ENCODE data around the gene TMEM17. TPM values are rescaled to one million over a fixed set of nuclear protein-coding genes. Genes with fewer than 3 reads are reported as not detected.
A peak's percentile ranks its signal among the peaks of the same experiment; 100 is the strongest.

Gene TMEM17
- total and polyA plus RNA-seq, 2 of the 13 experiments (the other 11 are each of a cell fraction or from before 2014, with no cell fraction given), result 0.22 to 0.50 TPM

GRCh38 chr2:62461017-62461553 is 44.9 kb downstream of the TMEM17 start (continued):
- TF ChIP-seq HBP1 (CRISPR knock-in tag; IDR thresholded peaks at IDR 0.05; ENCODE audit: low read depth), result 0 out of 2 replicates have a peak, but pooled peaks have one; percentile 26

- CTCF ChIA-PET (ENCODE audit: low intra/inter-chr PET ratio, low total read pairs), result no interaction called here
- Histone ChIP-seq H3K4me1 (ENCODE audit: insufficient read depth, low read length) (peaks cover 91% of the 10 kb centered on the region), H3K27me3 (ENCODE audit: control insufficient read depth in 1 of 2, insufficient read depth in 2 of 2, low read length in 2 of 2) (no peaks in the 10 kb centered on the region), H3K9ac (ENCODE audit: insufficient read depth, low read depth, low read length) (no peak overlapping the region), H2AFZ (ENCODE audit: low read length) (no peak overlapping the region), H3K79me2 (ENCODE audit: insufficient read depth, low read length) (no peaks in the 10 kb centered on the region), H4K20me1 (ENCODE audit: insufficient read depth, low read length) (no peaks in the 10 kb centered on the region), H3K27ac (ENCODE audit: extremely low read length, insufficient read depth, low read length) (no peak overlapping the region), H3K4me3 (replicated peaks in 1 of 3; ENCODE audit: insufficient read depth in 1 of 3, low read depth in 2 of 3, low read length in 3 of 3) (no peak overlapping the region), H3K4me2 (ENCODE audit: low read depth, low read length) (no peak overlapping the region), H3K9me3 (ENCODE audit: low read length) (no peaks in the 10 kb centered on the region), H3K36me3 (replicated peaks in 1 of 2; ENCODE audit: control insufficient read depth in 1 of 2, insufficient read depth in 2 of 2, low read length in 2 of 2) (no peaks in the 10 kb centered on the region)
- no peak for FAIRE-seq
- POLR2A ChIA-PET, result no interaction called here
- in situ Hi-C loops (cut with HindIII; ENCODE audit: extremely low pct_ligation_motif_present, low pct_unique_long_range_greater_than_20kb) (no loop called here), intact Hi-C loops (cut with micrococcal nuclease; ENCODE audit: unreplicated experiment) (no loop called here)
- BruUV-seq (replicated peaks), result no TSS peak
- 90% methylated on average over 5 of the region's 5 CpGs for WGBS (ENCODE audit: low lambda C conversion rate)
- TF ChIP-seq ZNF629 (CRISPR knock-in tag; conservative IDR thresholded peaks at IDR 0.05), result peak; percentile 41; the same call in 1 of the 2 replicates
- TF ChIP-seq ZNF12 (CRISPR knock-in tag; IDR thresholded peaks at IDR 0.05), result no peak
- no peak for DNase-seq (ENCODE audit: low spot score)
- ATAC-seq, result no peak
Observed at GRCh38 chr2:62460175-62460574, 45.8 kb downstream of the TMEM17 start.

- Histone ChIP-seq H3K4me3 (replicated peaks in 1 of 3; ENCODE audit: insufficient read depth in 1 of 3, low read depth in 2 of 3, low read length in 3 of 3) (no peak overlapping the region), H3K79me2 (ENCODE audit: insufficient read depth, low read length) (no peaks in the 10 kb centered on the region), H4K20me1 (ENCODE audit: insufficient read depth, low read length) (no peaks in the 10 kb centered on the region), H3K4me1 (ENCODE audit: insufficient read depth, low read length) (peaks cover 86% of the 10 kb centered on the region), H3K9ac (ENCODE audit: insufficient read depth, low read depth, low read length) (no peak overlapping the region), H2AFZ (ENCODE audit: low read length) (no peak overlapping the region), H3K4me2 (ENCODE audit: low read depth, low read length) (no peak overlapping the region), H3K27me3 (ENCODE audit: control insufficient read depth in 1 of 2, insufficient read depth in 2 of 2, low read length in 2 of 2) (no peaks in the 10 kb centered on the region), H3K36me3 (replicated peaks in 1 of 2; ENCODE audit: control insufficient read depth in 1 of 2, insufficient read depth in 2 of 2, low read length in 2 of 2) (no peaks in the 10 kb centered on the region), H3K27ac (ENCODE audit: extremely low read length, insufficient read depth, low read length) (no peak overlapping the region), H3K9me3 (ENCODE audit: low read length) (no peaks in the 10 kb centered on the region)
- no peak for FAIRE-seq
- intact Hi-C loops (cut with micrococcal nuclease; ENCODE audit: unreplicated experiment) (no loop called here), in situ Hi-C loops (cut with HindIII; ENCODE audit: extremely low pct_ligation_motif_present, low pct_unique_long_range_greater_than_20kb) (loop anchor here (5.0 kb wide), 3 partner anchors 113 to 318 kb away; partner anchors contain the start of gene EHBP1)
- no peak for DNase-seq (ENCODE audit: low spot score)
- CTCF ChIA-PET (ENCODE audit: low intra/inter-chr PET ratio, low total read pairs), result no interaction called here
- whole genome bisulfite sequencing (ENCODE audit: low lambda C conversion rate), result 94% methylated on average over 2 of the region's 2 CpGs
- ATAC-seq, result no peak
- BruUV-seq (replicated peaks), result no TSS peak
- POLR2A ChIA-PET, result interaction anchor here (3.7 kb wide), 1 partner anchor 66 kb away, joined by 34 read pairs; no protein-coding TSS in a partner anchor
- TF ChIP-seq SATB2 (CRISPR knock-in tag; IDR thresholded peaks at IDR 0.05) (no peak), KDM6A (CRISPR knock-in tag; IDR thresholded peaks at IDR 0.05; ENCODE audit: low read depth) (no peak), ZNF704 (CRISPR knock-in tag; IDR thresholded peaks at IDR 0.05; ENCODE audit: borderline replicate concordance) (no peak), GATAD1 (CRISPR knock-in tag; IDR thresholded peaks at IDR 0.05) (no peak), ZNF121 (CRISPR knock-in tag; IDR thresholded peaks at IDR 0.05) (peak; percentile 53), THRA (CRISPR knock-in tag; IDR thresholded peaks at IDR 0.05; ENCODE audit: borderline replicate concordance) (no peak), SRY (CRISPR knock-in tag; IDR thresholded peaks at IDR 0.05) (no peak), ZNF547 (CRISPR knock-in tag; IDR thresholded peaks at IDR 0.05) (no peak), ARHGAP35 (CRISPR knock-in tag; IDR thresholded peaks at IDR 0.05; ENCODE audit: borderline replicate concordance) (no peak), ZMAT3 (CRISPR knock-in tag; conservative IDR thresholded peaks at IDR 0.05) (no peak), FOXA3 (CRISPR knock-in tag; IDR thresholded peaks at IDR 0.05) (no peak)
Observed at GRCh38 chr2:62459672-62460071, 46.3 kb downstream of the TMEM17 start.
